Endodermal cell (in vitro differentiated cells): ENCODE measurements around the gene TSPAN8. TPM values are rescaled to one million over a fixed set of nuclear protein-coding genes. Genes with fewer than 3 reads are reported as not detected.

ENCODE experiments used
- DNase-seq: peaks from one replicate; pipeline ENCODE4 v3.0.0-alpha.2; 2017
- H3K27ac ChIP-seq: 2 replicates; pipeline ENCODE4 v1.5.1; 2013; ENCODE audit warnings: mild to moderate bottlenecking, low read depth, low read length, moderate library complexity
- H3K27me3 ChIP-seq: 2 replicates; pipeline ENCODE4 v1.6.1; 2013; ENCODE audit warnings: mild to moderate bottlenecking, low read length, moderate library complexity; ENCODE audit not compliant: insufficient read depth, control insufficient read depth, poor library complexity, severe bottlenecking
- H3K36me3 ChIP-seq: 2 replicates; pipeline ENCODE4 v1.7.0; 2013; ENCODE audit warnings: mild to moderate bottlenecking, low read length, moderate library complexity; ENCODE audit not compliant: control insufficient read depth, insufficient read depth
- H3K4me1 ChIP-seq: one replicate; pipeline ENCODE4 v1.7.0; 2013; ENCODE audit warnings: low read length; ENCODE audit not compliant: control insufficient read depth, insufficient read depth
- H3K4me3 ChIP-seq: 2 replicates; pipeline ENCODE4 v1.5.1; 2013; ENCODE audit warnings: mild to moderate bottlenecking, low read length, moderate library complexity
- H3K9ac ChIP-seq: 2 replicates; pipeline ENCODE4 v1.6.1; 2013; ENCODE audit warnings: mild to moderate bottlenecking, low read length, moderate library complexity; ENCODE audit not compliant: poor library complexity, severe bottlenecking; ENCODE audit errors: extremely low read depth
- H3K9me3 ChIP-seq: 2 replicates; pipeline ENCODE4 v1.6.1; 2013; ENCODE audit warnings: mild to moderate bottlenecking, low read length, moderate library complexity; ENCODE audit not compliant: control insufficient read depth
- H3K27ac Mint-ChIP-seq: 2 replicates; pipeline ENCODE4 v1.8.0; 2020; ENCODE audit warnings: mixed read lengths
- H3K27me3 Mint-ChIP-seq: 2 replicates; pipeline ENCODE4 v1.8.0; 2021; ENCODE audit warnings: mild to moderate bottlenecking, mixed read lengths; ENCODE audit not compliant: insufficient read depth
- H3K36me3 Mint-ChIP-seq: 2 replicates; pipeline ENCODE4 v1.8.0; 2020; ENCODE audit warnings: low read depth, mixed read lengths
- H3K4me1 Mint-ChIP-seq: 2 replicates; pipeline ENCODE4 v1.8.0; 2020; ENCODE audit warnings: mixed read lengths
- H3K4me3 Mint-ChIP-seq: 2 replicates; pipeline ENCODE4 v1.8.0; 2020; ENCODE audit warnings: mild to moderate bottlenecking, moderate library complexity, mixed read lengths
- H3K9me3 Mint-ChIP-seq: 2 replicates; pipeline ENCODE4 v1.8.0; 2020; ENCODE audit warnings: mild to moderate bottlenecking, mixed read lengths
- WGBS, 2 experiments: methylation state at CpG; one replicate each; pipeline versions ENCODE4 v1.1.5 to v1.1.7; 2013; ENCODE audit warnings: missing lambda C conversion rate in 2 of 2, mixed read lengths in 1 of 2; ENCODE audit not compliant: insufficient coverage in 1 of 2, insufficient read length in 1 of 2; 5-methylcytosine and 5-hydroxymethylcytosine counted together
- total RNA-seq, 2 donors: library from RNA; stranded (reverse); fragmentation: NEBNext Ultra II Directional in 1 of 2; extraction: Animal tissue kit (Norgen Biotek cat#: 25700) in 1 of 2; gene quantifications; 2 replicates in 1 of 2; 3 replicates in 1 of 2; pipeline ENCODE4 v1.2.1, GENCODE V29; 2021
- TF ChIP-seq, protein P1 (sequence below): fragments of 200-600 bp; sonication (generic); conservative IDR thresholded peaks from 2 replicates; pipeline ENCODE4 v1.5.0; 2021; ENCODE audit warnings: antibody characterized with exemption, mild to moderate bottlenecking

TSPAN8 gene
- total RNA-seq, 2 donors from 2014 or later = 0.48 to 1.0 TPM

DNA sequence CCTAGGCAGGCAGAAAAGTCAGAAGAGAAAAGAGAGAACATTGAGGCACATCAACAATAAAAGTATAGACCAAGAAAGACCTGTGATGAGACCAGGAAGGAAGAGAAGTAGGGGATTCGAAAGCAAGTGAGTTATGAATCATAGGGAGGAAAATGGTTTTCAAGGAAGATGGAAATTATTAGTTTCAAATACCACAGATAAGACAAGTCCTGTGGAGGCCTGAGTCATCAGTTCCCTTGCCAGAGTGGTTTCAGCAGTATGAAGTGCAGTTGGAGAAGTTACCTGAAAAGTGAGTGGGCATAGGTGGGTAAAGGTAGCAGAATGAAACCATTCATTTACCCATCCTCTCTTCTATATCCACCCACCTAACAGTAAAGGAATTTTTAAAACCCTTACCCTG, 25.2 kb upstream of the TSPAN8 start:
- Mint-ChIP-seq H3K27me3 (no peaks in the 10 kb centered on the region), H3K36me3 (no peaks in the 10 kb centered on the region), H3K27ac (no peak overlapping the region), H3K4me3 (no peak overlapping the region), H3K4me1 (no peaks in the 10 kb centered on the region), H3K9me3 (peaks cover 11% of the 10 kb centered on the region)
- Histone ChIP-seq H3K9me3 (no peaks in the 10 kb centered on the region), H3K4me1 (no peaks in the 10 kb centered on the region), H3K27ac (no peak overlapping the region), H3K9ac (no peak overlapping the region), H3K36me3 (no peaks in the 10 kb centered on the region), H3K27me3 (no peaks in the 10 kb centered on the region), H3K4me3 (no peak overlapping the region)
- 86 to 88% methylated on average over 1 of the region's 1 CpG for WGBS, 2 experiments
- no peak for DNase-seq
- TF ChIP-seq, protein P1, sequence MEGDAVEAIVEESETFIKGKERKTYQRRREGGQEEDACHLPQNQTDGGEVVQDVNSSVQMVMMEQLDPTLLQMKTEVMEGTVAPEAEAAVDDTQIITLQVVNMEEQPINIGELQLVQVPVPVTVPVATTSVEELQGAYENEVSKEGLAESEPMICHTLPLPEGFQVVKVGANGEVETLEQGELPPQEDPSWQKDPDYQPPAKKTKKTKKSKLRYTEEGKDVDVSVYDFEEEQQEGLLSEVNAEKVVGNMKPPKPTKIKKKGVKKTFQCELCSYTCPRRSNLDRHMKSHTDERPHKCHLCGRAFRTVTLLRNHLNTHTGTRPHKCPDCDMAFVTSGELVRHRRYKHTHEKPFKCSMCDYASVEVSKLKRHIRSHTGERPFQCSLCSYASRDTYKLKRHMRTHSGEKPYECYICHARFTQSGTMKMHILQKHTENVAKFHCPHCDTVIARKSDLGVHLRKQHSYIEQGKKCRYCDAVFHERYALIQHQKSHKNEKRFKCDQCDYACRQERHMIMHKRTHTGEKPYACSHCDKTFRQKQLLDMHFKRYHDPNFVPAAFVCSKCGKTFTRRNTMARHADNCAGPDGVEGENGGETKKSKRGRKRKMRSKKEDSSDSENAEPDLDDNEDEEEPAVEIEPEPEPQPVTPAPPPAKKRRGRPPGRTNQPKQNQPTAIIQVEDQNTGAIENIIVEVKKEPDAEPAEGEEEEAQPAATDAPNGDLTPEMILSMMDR = no peak

DNA sequence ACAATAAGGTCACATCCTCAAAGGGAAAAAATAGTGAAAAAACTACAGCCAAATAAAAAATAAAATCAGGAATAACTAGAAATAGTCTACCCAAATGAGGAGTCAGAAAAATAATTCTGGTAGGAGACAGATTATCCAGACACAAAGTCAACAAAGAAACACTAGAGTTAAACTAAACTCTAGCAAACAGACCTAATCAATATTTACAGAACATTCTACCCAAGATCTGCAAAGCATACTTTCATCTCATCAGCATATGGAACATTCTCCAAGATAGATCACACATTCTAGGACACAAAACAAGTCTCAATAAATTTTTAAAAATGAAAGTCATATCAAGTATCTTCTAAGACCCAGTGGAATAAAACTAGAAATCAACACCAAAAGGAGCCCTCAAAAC, 20.4 kb upstream of the TSPAN8 start:
- Mint-ChIP-seq H3K4me3 (no peak overlapping the region), H3K27me3 (no peaks in the 10 kb centered on the region), H3K9me3 (peaks cover 11% of the 10 kb centered on the region), H3K27ac (no peak overlapping the region), H3K36me3 (no peaks in the 10 kb centered on the region), H3K4me1 (peaks cover 8% of the 10 kb centered on the region)
- Histone ChIP-seq H3K9ac (no peak overlapping the region), H3K27me3 (no peaks in the 10 kb centered on the region), H3K4me1 (peaks cover 4% of the 10 kb centered on the region), H3K27ac (no peak overlapping the region), H3K36me3 (no peaks in the 10 kb centered on the region), H3K9me3 (no peaks in the 10 kb centered on the region), H3K4me3 (no peak overlapping the region)
- no peak for DNase-seq
- TF ChIP-seq, protein P1 = no peak

GRCh38 chr12:71174825-71175224, 17.0 kb upstream of the TSPAN8 start:
- Mint-ChIP-seq H3K36me3 (no peaks in the 10 kb centered on the region), H3K4me1 (peaks cover 8% of the 10 kb centered on the region), H3K4me3 (no peak overlapping the region), H3K27me3 (no peaks in the 10 kb centered on the region), H3K27ac (no peak overlapping the region), H3K9me3 (peaks cover 8% of the 10 kb centered on the region)
- Histone ChIP-seq H3K27me3 (no peaks in the 10 kb centered on the region), H3K9ac (no peak overlapping the region), H3K4me3 (no peak overlapping the region), H3K27ac (no peak overlapping the region), H3K9me3 (no peaks in the 10 kb centered on the region), H3K4me1 (peaks cover 4% of the 10 kb centered on the region), H3K36me3 (no peaks in the 10 kb centered on the region)
- TF ChIP-seq, protein P1 = no peak
- no peak for DNase-seq
